OCI-LY3 (cell line): ENCODE measurements around the gene FHOD3.

Source experiments
- CTCF ChIP-seq: fragments of 200-600, 300-600 bp; sonication (generic); IDR thresholded peaks from 2 replicates; pipeline ENCODE4 v1.5.1; 2014; ENCODE audit warnings: antibody characterized with exemption, low read length, low read depth
- EZH2phosphoT487 ChIP-seq: fragments of 200-600 bp; shearing (Covaris generic); IDR thresholded peaks from 2 replicates; pipeline ENCODE4 v1.6.1; 2018; ENCODE audit warnings: antibody characterized with exemption, mixed run types, low read depth

GRCh38 chr18:36379435-36379984 is 82.0 kb downstream of the FHOD3 start:
- no peak for TF ChIP-seq CTCF
- TF ChIP-seq EZH2phosphoT487, result no peak
